B cell (primary cell): ENCODE measurements around the gene SRRM3. TPM values are rescaled to one million over a fixed set of nuclear protein-coding genes. Genes with fewer than 3 reads are reported as not detected.
"Not testable (repeated sequence)": the region's sequence is repeated elsewhere in the genome, so short reads cannot be mapped to it uniquely, and the experiment has no call there.

ENCODE experiments used
- ATAC-seq: fragments of 200-7000 bp; cut with Tn5 transposase; one replicate; pipeline ENCODE4 v1.10.0; 2021; ENCODE audit warnings: low read depth, mild to moderate bottlenecking, moderate number of reproducible peaks, moderate library complexity
- CTCF ChIA-PET: fragments of 350-600 bp; sonication (Branson Sonifier 250); formaldehyde crosslinking; loops from one replicate; lab custom pipeline; 2021; ENCODE audit warnings: antibody characterized with exemption, inconsistent platforms; lab: Charles Lee
- POLR2A ChIA-PET: fragments of 350-600 bp; sonication (Branson Sonifier 250); formaldehyde crosslinking; loops from one replicate; lab custom pipeline; 2021; ENCODE audit warnings: antibody characterized with exemption; lab: Charles Lee
- DNase-seq: peaks from one replicate; pipeline ENCODE4 v3.0.0; 2013
- H2AFZ ChIP-seq: 2 replicates; pipeline ENCODE4 v1.6.1; 2012; ENCODE audit warnings: mild to moderate bottlenecking, low read depth, low read length; ENCODE audit not compliant: insufficient read depth, poor library complexity, severe bottlenecking
- H3K27ac ChIP-seq, 2 donors: 1 replicate in 1 of 2; 2 replicates in 1 of 2; pipeline ENCODE4 v1.5.1; 2012 to 2013; ENCODE audit warnings: low read length in 2 of 2, mild to moderate bottlenecking in 2 of 2, moderate library complexity in 1 of 2
- H3K27me3 ChIP-seq, 4 experiments: fragments of 200-600 bp in 1 of 4; sonication (generic) in 1 of 4; replicated peaks in 1 of 4; 1 replicate in 2 of 4; 2 replicates in 2 of 4; pipeline versions ENCODE4 v1.6.1 to v1.7.0; 2013 to 2016; ENCODE audit warnings: low read length in 3 of 4, mild to moderate bottlenecking in 2 of 4, mixed read lengths in 1 of 4, moderate library complexity in 1 of 4; ENCODE audit not compliant: insufficient read depth in 4 of 4, control insufficient read depth in 3 of 4; ENCODE audit errors: control extremely low read depth in 1 of 4
- H3K36me3 ChIP-seq, 2 experiments: replicated peaks in 1 of 2; 1 replicate in 1 of 2; 2 replicates in 1 of 2; pipeline versions ENCODE4 v1.6.1 to v1.7.1; 2013; ENCODE audit warnings: low read length in 1 of 2; ENCODE audit not compliant: insufficient read depth in 2 of 2, control insufficient read depth in 1 of 2; ENCODE audit errors: control extremely low read depth in 1 of 2, extremely low read depth in 1 of 2
- H3K4me1 ChIP-seq, 2 donors: fragments of 200-600 bp in 1 of 2; sonication (generic) in 1 of 2; 1 replicate in 1 of 2; 2 replicates in 1 of 2; pipeline versions ENCODE4 v1.5.1 to v1.6.1; 2013 to 2017; ENCODE audit warnings: low read length in 2 of 2; ENCODE audit not compliant: control insufficient read depth in 2 of 2, insufficient read depth in 2 of 2
- H3K4me2 ChIP-seq: replicated peaks from 2 replicates; pipeline ENCODE3; 2012; ENCODE audit warnings: mild to moderate bottlenecking, low read depth, low read length; ENCODE audit not compliant: poor library complexity, severe bottlenecking
- H3K4me3 ChIP-seq, 5 experiments: fragments of 200-600 bp in 1 of 5; sonication (generic) in 1 of 5; 1 replicate in 3 of 5; 2 replicates in 2 of 5; pipeline versions ENCODE4 v1.5.1 to v1.7.0; 2011 to 2016; ENCODE audit warnings: low read length in 4 of 5, mild to moderate bottlenecking in 4 of 5, low read depth in 2 of 5, control low read depth in 1 of 5, moderate library complexity in 1 of 5; ENCODE audit not compliant: insufficient read depth in 1 of 5; ENCODE audit errors: control extremely low read depth in 1 of 5, extremely low read depth in 1 of 5
- H3K79me2 ChIP-seq: fragments of 200-600 bp; sonication (generic); one replicate; pipeline ENCODE4 v1.6.0; 2016; ENCODE audit warnings: low read length; ENCODE audit not compliant: control insufficient read depth, insufficient read depth
- H3K9ac ChIP-seq: fragments of 200-600 bp; sonication (generic); 2 replicates; pipeline ENCODE4 v1.6.1; 2017; ENCODE audit warnings: mild to moderate bottlenecking, low read length, moderate library complexity
- H3K9me3 ChIP-seq, 3 donors: one replicate each; pipeline versions ENCODE4 v1.6.1 to v1.7.1; 2013; ENCODE audit warnings: low read length in 2 of 3; ENCODE audit not compliant: control insufficient read depth in 2 of 3, insufficient read depth in 1 of 3; ENCODE audit errors: control extremely low read depth in 1 of 3
- H4K20me1 ChIP-seq: 2 replicates; pipeline ENCODE4 v1.6.0; 2012; ENCODE audit warnings: mild to moderate bottlenecking, low read length; ENCODE audit not compliant: insufficient read depth, control insufficient read depth, poor library complexity, severe bottlenecking
- H3K27ac Mint-ChIP-seq: one replicate; pipeline ENCODE4 v1.8.0; 2021; ENCODE audit warnings: mixed read lengths
- H3K27me3 Mint-ChIP-seq: one replicate; pipeline ENCODE4 v1.8.0; 2021; ENCODE audit warnings: mixed read lengths
- H3K4me1 Mint-ChIP-seq: one replicate; pipeline ENCODE4 v1.8.0; 2021; ENCODE audit warnings: mixed read lengths
- H3K4me3 Mint-ChIP-seq: one replicate; pipeline ENCODE4 v1.8.0; 2021; ENCODE audit warnings: mixed read lengths
- H3K9me3 Mint-ChIP-seq: one replicate; pipeline ENCODE4 v1.8.0; 2022; ENCODE audit warnings: mixed read lengths; ENCODE audit not compliant: insufficient read depth
- CTCF ChIP-seq: fragments of 200-600 bp; IDR thresholded peaks from one replicate; pipeline ENCODE4 v1.8.0; 2022; ENCODE audit warnings: antibody characterized with exemption, mild to moderate bottlenecking
- EZH2 ChIP-seq: IDR thresholded peaks from 2 replicates; pipeline ENCODE4 v1.6.1; 2012; ENCODE audit warnings: borderline replicate concordance, low read depth, mild to moderate bottlenecking, moderate library complexity, low read length; ENCODE audit not compliant: insufficient read depth, poor library complexity, severe bottlenecking
- WGBS: methylation state at CpG from one replicate; pipeline ENCODE4 v1.1.5; 2013; ENCODE audit warnings: missing lambda C conversion rate; ENCODE audit not compliant: insufficient coverage; 5-methylcytosine and 5-hydroxymethylcytosine counted together
- intact Hi-C: fragments of 100-400 bp; cut with micrococcal nuclease; formaldehyde crosslinking; loops from one replicate; pipeline ENCODE4 v1.10.0; 2022
- polyA plus RNA-seq: library from polyadenylated mRNA; depleted of rRNA; stranded (reverse); fragments of >200 nt; gene quantifications from 2 replicates; pipeline ENCODE4 v1.2.3, GENCODE V29; 2012
- total RNA-seq, 2 donors: library from RNA; stranded (reverse); fragments of 120-200 nt in 1 of 2; gene quantifications; 1 replicate in 1 of 2; 2 replicates in 1 of 2; pipeline versions ENCODE4 v1.2.3 to v1.2.4, GENCODE V29; 2013 to 2022

The SRRM3 gene
- total and polyA plus RNA-seq, 2 donors (not counting 1 experiment from before 2014, with no cell fraction given): not detected

DNA sequence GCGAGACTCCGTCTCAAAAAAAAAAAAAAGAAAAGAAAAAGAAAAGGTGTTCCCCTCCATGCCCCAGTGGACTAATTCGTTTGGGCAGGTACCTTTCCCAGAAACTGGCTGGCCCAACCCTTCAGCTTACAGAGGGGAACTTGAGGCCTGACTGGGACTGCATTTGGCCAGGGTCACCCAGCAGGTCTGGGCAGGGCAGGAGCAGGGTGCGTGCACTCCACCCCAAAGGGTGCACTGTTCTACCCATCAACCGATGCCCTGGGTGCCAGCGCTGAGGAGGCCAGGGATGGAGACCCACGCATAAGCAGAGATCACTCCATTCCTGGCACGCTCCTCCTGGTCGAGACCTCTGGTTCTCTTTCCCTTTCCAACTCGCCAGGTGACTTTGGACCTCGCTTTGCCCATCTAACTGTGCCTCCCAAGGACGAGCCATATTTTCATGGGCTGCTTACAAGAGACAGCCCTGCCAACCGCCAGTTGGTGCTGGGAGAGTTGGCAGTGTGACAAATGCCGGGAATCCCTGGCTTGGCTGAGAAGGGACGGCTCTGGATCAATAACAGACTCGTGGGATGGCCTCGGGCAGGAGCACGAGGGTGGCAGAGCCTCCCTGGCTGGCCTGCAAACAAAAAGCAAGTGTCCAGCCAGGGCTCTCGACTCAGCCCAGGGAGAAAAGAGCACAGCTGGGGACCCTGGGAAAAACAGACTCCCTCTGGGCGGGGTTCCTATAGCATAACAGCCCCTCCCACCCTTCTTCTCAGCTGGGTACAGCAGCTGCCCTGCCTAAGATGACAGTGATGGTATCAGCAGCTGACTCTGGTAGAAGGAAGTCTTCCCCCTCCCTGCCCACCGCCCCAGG, 108.6 kb downstream of the SRRM3 start:
- H3K27me3 Mint-ChIP-seq: no peaks in the 10 kb centered on the region
- ChIA-PET CTCF (interaction anchor here (1.2 to 5.9 kb wide), 5 partner anchors 8 to 133 kb away, joined by 3 to 119 read pairs (median 3); partner anchors contain the start of gene HSPB1), POLR2A (interaction anchor here (0.7 kb wide), 1 partner anchor 14 kb away, joined by 5 read pairs; no protein-coding TSS in a partner anchor)
- Histone ChIP-seq H3K27me3 (no peaks in the 10 kb centered on the region), H2AFZ (no peak overlapping the region), H3K4me1 (peaks cover 0 to 8% of the 10 kb centered on the region in 2 donors), H3K9me3 (peaks cover 0 to 4% (median 0%) of the 10 kb centered on the region in 3 donors), H3K27ac (no peak overlapping the region), H3K4me2 (no peak overlapping the region), H3K79me2 (no peaks in the 10 kb centered on the region), H4K20me1 (no peaks in the 10 kb centered on the region), H3K4me3 (no peak overlapping the region), H3K9ac (no peak overlapping the region), H3K36me3 (no peaks in the 10 kb centered on the region)
- TF ChIP-seq EZH2: no peak
- TF ChIP-seq CTCF: no peak
- H3K27ac Mint-ChIP-seq: no peak overlapping the region
- DNase-seq (no peak), ATAC-seq (no peak)
- H3K9me3 Mint-ChIP-seq: no peaks in the 10 kb centered on the region
- H3K4me1 Mint-ChIP-seq: peaks cover 5% of the 10 kb centered on the region
- 84% methylated on average over 18 of the region's 21 CpGs for WGBS
- intact Hi-C loops: loop anchor here (10.0 kb wide), 1 partner anchor 1236 kb away; the partner anchor contains the start of gene RCC1L
- no peak overlapping the region for H3K4me3 Mint-ChIP-seq

GRCh38 chr7:76311838-76312237, 110.1 kb downstream of the SRRM3 start:
- H4K20me1 ChIP-seq, H3K27ac Mint-ChIP-seq, H3K4me2 ChIP-seq, ATAC-seq, H3K9me3 ChIP-seq, H3K79me2 ChIP-seq, H3K27me3 Mint-ChIP-seq, H2AFZ ChIP-seq, H3K4me1 Mint-ChIP-seq, DNase-seq, H3K4me3 ChIP-seq, H3K4me3 Mint-ChIP-seq, H3K9ac ChIP-seq, H3K4me1 ChIP-seq, H3K36me3 ChIP-seq, H3K9me3 Mint-ChIP-seq, H3K27ac ChIP-seq, H3K27me3 ChIP-seq: not testable (repeated sequence)
- 95% methylated on average over 5 of the region's 6 CpGs for WGBS
- ChIA-PET POLR2A (interaction anchor here (0.7 kb wide), 1 partner anchor 9 kb away, joined by 6 read pairs; the partner anchor contains the start of gene HSPB1), CTCF (interaction anchor here (0.7 to 5.9 kb wide), 4 partner anchors 10 to 1072 kb away, joined by 3 to 119 read pairs (median 26); partner anchors contain the start of gene HSPB1)
- intact Hi-C loops: loop anchor here (10.0 kb wide), 1 partner anchor 1237 kb away; the partner anchor contains the start of gene RCC1L
